Globus pallidus (tissue), 1 donor: Measurements from ENCODE around the gene TAGLN3.

Experiments
- DNase-seq: peaks from one replicate; pipeline ENCODE4 v3.0.0-alpha.2; 2015; ENCODE audit warnings: low spot score

Gene TAGLN3

GRCh38 chr3:112048911-112049310, 50.2 kb downstream of the TAGLN3 start:
- DNase-seq: no peak

- no peak for DNase-seq
Observed at GRCh38 chr3:112053229-112053628, 54.5 kb downstream of the TAGLN3 start.

GRCh38 chr3:112056451-112056929, 57.8 kb downstream of the TAGLN3 start:
- DNase-seq: no peak

- no peak for DNase-seq
Observed at GRCh38 chr3:112059497-112059896, 60.8 kb downstream of the TAGLN3 start.

- DNase-seq: no peak
Observed at GRCh38 chr3:112061152-112061551, 62.4 kb downstream of the TAGLN3 start.
